Ovary (tissue), 9 donors: ENCODE measurements around the gene LHCGR. TPM values are rescaled to one million over a fixed set of nuclear protein-coding genes. Genes with fewer than 3 reads are reported as not detected.

Source experiments
- DNase-seq, 5 donors: peaks; one replicate each; pipeline ENCODE4 v3.0.0-alpha.2; 2019 to 2020
- H3K27ac ChIP-seq, 2 donors: fragments of 200-600 bp; one replicate each; pipeline versions ENCODE4 v1.5.1 to v1.8.0; 2019 to 2022
- H3K27me3 ChIP-seq: fragments of 200-600 bp; one replicate; pipeline ENCODE4 v1.8.0; 2022
- H3K36me3 ChIP-seq: fragments of 200-600 bp; sonication (generic); one replicate; pipeline ENCODE4 v1.5.1; 2019
- H3K4me1 ChIP-seq: one replicate; pipeline ENCODE4 v1.8.1; 2013; ENCODE audit warnings: mild to moderate bottlenecking, moderate library complexity; ENCODE audit not compliant: insufficient read depth
- H3K4me3 ChIP-seq: fragments of 200-600 bp; sonication (generic); one replicate; pipeline ENCODE4 v1.5.1; 2017
- H3K9me3 ChIP-seq, 2 donors: fragments of 200-600 bp in 1 of 2; sonication (generic) in 1 of 2; one replicate each; pipeline versions ENCODE4 v1.5.1 to v1.8.1; 2013 to 2019; ENCODE audit warnings: mild to moderate bottlenecking in 1 of 2, moderate library complexity in 1 of 2
- CTCF ChIP-seq, 3 donors: fragments of 450-650 bp in 2 of 3; fragments of 200-600 bp in 1 of 3; IDR thresholded peaks; one replicate each; pipeline versions ENCODE4 v1.5.1 to v1.8.0; 2016 to 2022; ENCODE audit warnings: antibody characterized with exemption in 3 of 3, mild to moderate bottlenecking in 1 of 3
- EP300 ChIP-seq: sonication (generic); formaldehyde crosslinking; IDR thresholded peaks from one replicate; pipeline ENCODE4 v1.6.1; 2017; ENCODE audit warnings: antibody characterized with exemption
- POLR2A ChIP-seq: fragments of 450-650 bp; IDR thresholded peaks from one replicate; pipeline ENCODE4 v1.6.1; 2017; ENCODE audit warnings: antibody characterized with exemption, mild to moderate bottlenecking, moderate library complexity
- WGBS, 3 donors: extraction: QIAGEN DNeasy Blood & Tissue Kit in 1 of 3; methylation state at CpG; one replicate each; pipeline versions ENCODE4 v1.1.5 to v1.1.7; 2013 to 2017; 5-methylcytosine and 5-hydroxymethylcytosine counted together
- intact Hi-C, 4 donors: fragments of 100-400 bp; cut with DNase I; formaldehyde crosslinking; loops; one replicate each; pipeline versions ENCODE4 v1.11.0 to v1.15.1; 2022 to 2023
- polyA plus RNA-seq, 2 donors: library from polyadenylated mRNA; stranded (reverse); fragments of 200-250 nt in 1 of 2; fragments of 350-450 nt in 1 of 2; fragmentation: Illumina TruSeq in 1 of 2; extraction: RNeasy Lipid Tissue Mini Kit (QIAGEN cat#74804) in 1 of 2; gene quantifications; one replicate each; pipeline ENCODE4 v1.2.3, GENCODE V29; 2013 to 2014
- total RNA-seq, 7 donors: library from RNA; depleted of rRNA in 2 of 7; stranded (reverse); fragments of >200 nt in 2 of 7; fragmentation: NEBNext Ultra II Directional in 3 of 7; extraction: Animal tissue kit (Norgen Biotek cat#: 25700) in 3 of 7; gene quantifications; one replicate each; pipeline versions ENCODE4 v1.1.0 to v1.2.4, GENCODE V29; 2016 to 2023
- donor health status: DM: no; HTN: no; CAD: no; lungs with moderate emphysema.
- donor health status: DM: no; HTN: no; CAD: no.
- donor health status: Bipolar disorder and iron deficiency.
- donor health status: DM: yes; HTN: yes; CAD: no.
- donor health status: DM: no; HTN: no; CAD: no.
- donor health status: DM: yes; HTN: yes; CAD: no.

Gene LHCGR
- total and polyA plus RNA-seq, 9 donors: 0.35 to 91.2 (median 1.7) TPM

- intact Hi-C loops: no loop called here
- no peak overlapping the region for H3K27ac ChIP-seq
Measured at GRCh38 chr2:48721158-48721557, 34.4 kb downstream of the LHCGR start.

GRCh38 chr2:48719480-48720177 lies 35.9 kb downstream of the LHCGR start:
- intact Hi-C loops: no loop called here
- Histone ChIP-seq H3K27me3 (no peaks in the 10 kb centered on the region), H3K4me3 (no peak overlapping the region), H3K9me3 (no peaks in the 10 kb centered on the region), H3K4me1 (peaks cover 1% of the 10 kb centered on the region), H3K36me3 (no peaks in the 10 kb centered on the region), H3K27ac (no peak overlapping the region)
- 85 to 88% (median 87%) methylated on average over 3 of the region's 3 CpGs for WGBS, 3 donors
- no peak for TF ChIP-seq POLR2A
- TF ChIP-seq EP300: no peak
- no peak for TF ChIP-seq CTCF (IDR thresholded peaks at IDR 0.05)
- DNase-seq: no peak

More at GRCh38 chr2:48721158-48721557, 34.4 kb downstream of the LHCGR start:
- 88 to 97% (median 95%) methylated on average over 2 of the region's 2 CpGs for WGBS, 3 donors
- Histone ChIP-seq H3K36me3 (no peaks in the 10 kb centered on the region), H3K27me3 (no peaks in the 10 kb centered on the region), H3K4me3 (no peak overlapping the region), H3K4me1 (peaks cover 1% of the 10 kb centered on the region), H3K9me3 (no peaks in the 10 kb centered on the region)
- DNase-seq: no peak
- TF ChIP-seq CTCF (IDR thresholded peaks at IDR 0.05) (no peak), POLR2A (no peak), EP300 (no peak)

GRCh38 chr2:48717846-48718245 lies 37.7 kb downstream of the LHCGR start:
- Histone ChIP-seq H3K27me3 (no peaks in the 10 kb centered on the region), H3K27ac (no peak overlapping the region), H3K36me3 (no peaks in the 10 kb centered on the region), H3K4me1 (peaks cover 1% of the 10 kb centered on the region), H3K4me3 (no peak overlapping the region), H3K9me3 (no peaks in the 10 kb centered on the region)
- WGBS, 3 donors: 45 to 52% (median 49%) methylated on average over 3 of the region's 3 CpGs
- intact Hi-C loops: no loop called here
- TF ChIP-seq CTCF (IDR thresholded peaks at IDR 0.05): no peak
- TF ChIP-seq EP300: no peak
- no peak for TF ChIP-seq POLR2A
- DNase-seq: no peak

GRCh38 chr2:48715956-48716355 lies 39.6 kb downstream of the LHCGR start:
- no peak for TF ChIP-seq EP300
- no peak for TF ChIP-seq CTCF (IDR thresholded peaks at IDR 0.05)
- no peak for TF ChIP-seq POLR2A

More at GRCh38 chr2:48715956-48716355, 39.6 kb downstream of the LHCGR start:
- no peaks in the 10 kb centered on the region for H3K36me3 ChIP-seq
- H3K27ac ChIP-seq: no peak overlapping the region
- no peaks in the 10 kb centered on the region for H3K9me3 ChIP-seq
- H3K27me3 ChIP-seq: no peaks in the 10 kb centered on the region
- no peak overlapping the region for H3K4me3 ChIP-seq
- WGBS, 3 donors: 54 to 81% (median 75%) methylated on average over 1 of the region's 1 CpG
- H3K4me1 ChIP-seq: no peaks in the 10 kb centered on the region
- intact Hi-C loops: no loop called here
- peak in 1 of 5 donors; percentile 37 for DNase-seq
